Progenitor cell of endocrine pancreas (in vitro differentiated cells): ENCODE results near the gene MICU1. TPM values are rescaled to one million over a fixed set of nuclear protein-coding genes. Genes with fewer than 3 reads are reported as not detected.
A peak's percentile ranks its signal among the peaks of the same experiment; 100 is the strongest.

Experiments
- DNase-seq: peaks from one replicate; pipeline ENCODE4 v3.0.0; 2021; ENCODE audit warnings: low spot score; ENCODE audit not compliant: unreplicated experiment
- H3K27ac Mint-ChIP-seq: 2 replicates; pipeline ENCODE4 v1.8.0; 2021; ENCODE audit warnings: mild to moderate bottlenecking, moderate library complexity, mixed read lengths
- H3K27me3 Mint-ChIP-seq: 2 replicates; pipeline ENCODE4 v1.8.0; 2021; ENCODE audit warnings: mixed read lengths
- H3K36me3 Mint-ChIP-seq: 2 replicates; pipeline ENCODE4 v1.8.0; 2022; ENCODE audit warnings: mixed read lengths; ENCODE audit not compliant: insufficient read depth
- H3K4me1 Mint-ChIP-seq: 2 replicates; pipeline ENCODE4 v1.8.0; 2021; ENCODE audit warnings: low read depth, mixed read lengths
- H3K4me3 Mint-ChIP-seq: 2 replicates; pipeline ENCODE4 v1.8.0; 2021; ENCODE audit warnings: low read depth, mild to moderate bottlenecking, moderate library complexity, mixed read lengths
- H3K9me3 Mint-ChIP-seq: 2 replicates; pipeline ENCODE4 v1.8.0; 2021; ENCODE audit warnings: low read depth, mixed read lengths
- total RNA-seq: library from RNA; stranded (reverse); gene quantifications from 2 replicates; pipeline ENCODE4 v1.2.1, GENCODE V29; 2021
- TF ChIP-seq, protein P1 (sequence below): fragments of 200-600 bp; sonication (generic); IDR thresholded peaks from one replicate; pipeline ENCODE4 v1.5.0; 2021; ENCODE audit warnings: antibody characterized with exemption, mild to moderate bottlenecking; ENCODE audit not compliant: unreplicated experiment

The MICU1 gene
- total RNA-seq, 1 donor from 2014 or later, result 63.3 TPM

GRCh38 chr10:72612203-72612826 is 13.6 kb downstream of the MICU1 start:
- no peak overlapping the region for H3K27ac Mint-ChIP-seq
- peaks cover 6% of the 10 kb centered on the region for H3K4me1 Mint-ChIP-seq
- TF ChIP-seq, protein P1, sequence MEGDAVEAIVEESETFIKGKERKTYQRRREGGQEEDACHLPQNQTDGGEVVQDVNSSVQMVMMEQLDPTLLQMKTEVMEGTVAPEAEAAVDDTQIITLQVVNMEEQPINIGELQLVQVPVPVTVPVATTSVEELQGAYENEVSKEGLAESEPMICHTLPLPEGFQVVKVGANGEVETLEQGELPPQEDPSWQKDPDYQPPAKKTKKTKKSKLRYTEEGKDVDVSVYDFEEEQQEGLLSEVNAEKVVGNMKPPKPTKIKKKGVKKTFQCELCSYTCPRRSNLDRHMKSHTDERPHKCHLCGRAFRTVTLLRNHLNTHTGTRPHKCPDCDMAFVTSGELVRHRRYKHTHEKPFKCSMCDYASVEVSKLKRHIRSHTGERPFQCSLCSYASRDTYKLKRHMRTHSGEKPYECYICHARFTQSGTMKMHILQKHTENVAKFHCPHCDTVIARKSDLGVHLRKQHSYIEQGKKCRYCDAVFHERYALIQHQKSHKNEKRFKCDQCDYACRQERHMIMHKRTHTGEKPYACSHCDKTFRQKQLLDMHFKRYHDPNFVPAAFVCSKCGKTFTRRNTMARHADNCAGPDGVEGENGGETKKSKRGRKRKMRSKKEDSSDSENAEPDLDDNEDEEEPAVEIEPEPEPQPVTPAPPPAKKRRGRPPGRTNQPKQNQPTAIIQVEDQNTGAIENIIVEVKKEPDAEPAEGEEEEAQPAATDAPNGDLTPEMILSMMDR, result no peak
- H3K9me3 Mint-ChIP-seq, result peaks cover 16% of the 10 kb centered on the region
- peaks cover 20% of the 10 kb centered on the region for H3K36me3 Mint-ChIP-seq
- no peak overlapping the region for H3K4me3 Mint-ChIP-seq
- no peaks in the 10 kb centered on the region for H3K27me3 Mint-ChIP-seq
- no peak for DNase-seq

- Mint-ChIP-seq H3K27ac (peak overlapping the region; percentile 13), H3K36me3 (peaks cover 20% of the 10 kb centered on the region), H3K27me3 (no peaks in the 10 kb centered on the region), H3K4me1 (peaks cover 6% of the 10 kb centered on the region), H3K4me3 (no peak overlapping the region), H3K9me3 (peaks cover 14% of the 10 kb centered on the region)
- no peak for DNase-seq
- TF ChIP-seq, protein P1, result no peak
Observed at GRCh38 chr10:72611783-72612182, 14.1 kb downstream of the MICU1 start.

DNA sequence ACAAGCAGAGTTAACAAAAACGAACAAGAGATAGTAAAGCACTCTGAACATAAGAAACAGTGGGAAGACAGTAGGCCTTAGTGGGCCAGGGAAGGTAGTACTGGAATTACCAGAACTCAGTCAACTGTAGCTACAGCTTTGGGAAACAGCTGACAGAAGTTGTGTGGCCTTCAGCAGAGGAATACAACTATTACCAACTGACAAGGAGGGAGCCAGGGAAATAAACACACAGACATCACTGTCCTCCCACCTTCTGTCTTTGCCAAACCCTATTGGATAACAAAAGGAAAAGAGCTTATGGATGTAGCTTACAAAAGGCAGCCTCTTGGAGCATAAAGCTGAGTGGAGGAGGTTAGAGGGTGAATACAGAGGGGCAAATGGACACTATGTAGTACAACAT is 15.4 kb downstream of the MICU1 start:
- H3K27ac Mint-ChIP-seq, result peak overlapping the region; percentile 44
- peaks cover 8% of the 10 kb centered on the region for H3K9me3 Mint-ChIP-seq
- no peak overlapping the region for H3K4me3 Mint-ChIP-seq
- no peaks in the 10 kb centered on the region for H3K27me3 Mint-ChIP-seq
- TF ChIP-seq, protein P1, result no peak
- peaks cover 6% of the 10 kb centered on the region for H3K4me1 Mint-ChIP-seq
- H3K36me3 Mint-ChIP-seq, result peaks cover 13% of the 10 kb centered on the region
- DNase-seq, result no peak

DNA sequence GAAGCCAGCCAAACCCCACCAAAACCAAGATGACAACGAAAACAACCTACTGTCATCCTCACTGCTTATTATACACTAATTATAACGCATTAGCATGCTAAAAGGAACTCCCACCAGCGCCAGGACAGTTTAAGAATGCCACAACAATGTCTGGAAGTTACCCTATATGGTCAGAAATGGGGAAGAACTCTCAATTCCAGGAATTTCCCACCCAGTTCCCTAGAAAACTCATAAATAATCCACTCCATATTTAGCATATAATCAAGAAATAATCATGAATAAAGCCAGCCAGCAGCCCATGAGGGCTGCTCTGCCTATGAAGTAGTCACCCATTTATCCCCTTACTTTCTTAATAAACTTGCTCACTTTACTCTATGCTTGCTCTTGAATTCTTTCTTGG is 20.8 kb downstream of the MICU1 start:
- no peak overlapping the region for H3K27ac Mint-ChIP-seq
- DNase-seq, result no peak
- peaks cover 5% of the 10 kb centered on the region for H3K9me3 Mint-ChIP-seq
- H3K27me3 Mint-ChIP-seq, result no peaks in the 10 kb centered on the region
- TF ChIP-seq, protein P1, result no peak
- H3K4me1 Mint-ChIP-seq, result peaks cover 14% of the 10 kb centered on the region
- no peak overlapping the region for H3K4me3 Mint-ChIP-seq
- peaks cover 12% of the 10 kb centered on the region for H3K36me3 Mint-ChIP-seq

- Mint-ChIP-seq H3K9me3 (no peaks in the 10 kb centered on the region), H3K27me3 (no peaks in the 10 kb centered on the region), H3K27ac (no peak overlapping the region), H3K4me3 (no peak overlapping the region), H3K36me3 (peaks cover 3% of the 10 kb centered on the region), H3K4me1 (peaks cover 15% of the 10 kb centered on the region)
- DNase-seq, result no peak
- TF ChIP-seq, protein P1, result no peak
Observed at GRCh38 chr10:72601144-72601543, 24.7 kb downstream of the MICU1 start.
